Progenitor cell of endocrine pancreas (in vitro differentiated cells): ENCODE measurements around the gene FANCB. TPM values are rescaled to one million over a fixed set of nuclear protein-coding genes. Genes with fewer than 3 reads are reported as not detected.

Source experiments
- DNase-seq: peaks from one replicate; pipeline ENCODE4 v3.0.0; 2021; ENCODE audit warnings: low spot score; ENCODE audit not compliant: unreplicated experiment
- H3K27ac Mint-ChIP-seq: 2 replicates; pipeline ENCODE4 v1.8.0; 2021; ENCODE audit warnings: mild to moderate bottlenecking, moderate library complexity, mixed read lengths
- H3K27me3 Mint-ChIP-seq: 2 replicates; pipeline ENCODE4 v1.8.0; 2021; ENCODE audit warnings: mixed read lengths
- H3K36me3 Mint-ChIP-seq: 2 replicates; pipeline ENCODE4 v1.8.0; 2022; ENCODE audit warnings: mixed read lengths; ENCODE audit not compliant: insufficient read depth
- H3K4me1 Mint-ChIP-seq: 2 replicates; pipeline ENCODE4 v1.8.0; 2021; ENCODE audit warnings: low read depth, mixed read lengths
- H3K4me3 Mint-ChIP-seq: 2 replicates; pipeline ENCODE4 v1.8.0; 2021; ENCODE audit warnings: low read depth, mild to moderate bottlenecking, moderate library complexity, mixed read lengths
- H3K9me3 Mint-ChIP-seq: 2 replicates; pipeline ENCODE4 v1.8.0; 2021; ENCODE audit warnings: low read depth, mixed read lengths
- total RNA-seq: library from RNA; stranded (reverse); gene quantifications from 2 replicates; pipeline ENCODE4 v1.2.1, GENCODE V29; 2021
- TF ChIP-seq, protein P1 (sequence below): fragments of 200-600 bp; sonication (generic); IDR thresholded peaks from one replicate; pipeline ENCODE4 v1.5.0; 2021; ENCODE audit warnings: antibody characterized with exemption, mild to moderate bottlenecking; ENCODE audit not compliant: unreplicated experiment

The FANCB gene
- total RNA-seq, 1 donor from 2014 or later: 8.0 TPM

DNA sequence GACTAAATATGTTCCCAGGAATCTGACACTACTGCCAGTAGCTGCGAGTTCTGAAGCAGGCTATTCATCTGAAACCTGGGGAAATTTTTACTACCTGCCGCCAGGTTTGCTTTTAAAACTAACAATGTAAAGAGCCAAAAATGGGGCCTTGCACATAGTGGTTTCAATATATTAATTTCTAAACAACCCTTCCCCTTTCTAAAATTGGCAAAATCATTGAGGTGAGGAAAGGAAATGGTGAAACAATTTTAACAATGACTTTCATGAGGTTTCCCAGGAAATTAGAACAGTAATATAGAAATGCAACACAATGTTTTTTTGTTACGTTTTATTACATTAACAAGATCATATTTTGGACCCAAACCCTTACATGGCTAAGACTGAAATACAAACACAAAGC is 21.3 kb downstream of the FANCB start:
- no peak overlapping the region for H3K27ac Mint-ChIP-seq
- TF ChIP-seq, protein P1, sequence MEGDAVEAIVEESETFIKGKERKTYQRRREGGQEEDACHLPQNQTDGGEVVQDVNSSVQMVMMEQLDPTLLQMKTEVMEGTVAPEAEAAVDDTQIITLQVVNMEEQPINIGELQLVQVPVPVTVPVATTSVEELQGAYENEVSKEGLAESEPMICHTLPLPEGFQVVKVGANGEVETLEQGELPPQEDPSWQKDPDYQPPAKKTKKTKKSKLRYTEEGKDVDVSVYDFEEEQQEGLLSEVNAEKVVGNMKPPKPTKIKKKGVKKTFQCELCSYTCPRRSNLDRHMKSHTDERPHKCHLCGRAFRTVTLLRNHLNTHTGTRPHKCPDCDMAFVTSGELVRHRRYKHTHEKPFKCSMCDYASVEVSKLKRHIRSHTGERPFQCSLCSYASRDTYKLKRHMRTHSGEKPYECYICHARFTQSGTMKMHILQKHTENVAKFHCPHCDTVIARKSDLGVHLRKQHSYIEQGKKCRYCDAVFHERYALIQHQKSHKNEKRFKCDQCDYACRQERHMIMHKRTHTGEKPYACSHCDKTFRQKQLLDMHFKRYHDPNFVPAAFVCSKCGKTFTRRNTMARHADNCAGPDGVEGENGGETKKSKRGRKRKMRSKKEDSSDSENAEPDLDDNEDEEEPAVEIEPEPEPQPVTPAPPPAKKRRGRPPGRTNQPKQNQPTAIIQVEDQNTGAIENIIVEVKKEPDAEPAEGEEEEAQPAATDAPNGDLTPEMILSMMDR: no peak

DNA sequence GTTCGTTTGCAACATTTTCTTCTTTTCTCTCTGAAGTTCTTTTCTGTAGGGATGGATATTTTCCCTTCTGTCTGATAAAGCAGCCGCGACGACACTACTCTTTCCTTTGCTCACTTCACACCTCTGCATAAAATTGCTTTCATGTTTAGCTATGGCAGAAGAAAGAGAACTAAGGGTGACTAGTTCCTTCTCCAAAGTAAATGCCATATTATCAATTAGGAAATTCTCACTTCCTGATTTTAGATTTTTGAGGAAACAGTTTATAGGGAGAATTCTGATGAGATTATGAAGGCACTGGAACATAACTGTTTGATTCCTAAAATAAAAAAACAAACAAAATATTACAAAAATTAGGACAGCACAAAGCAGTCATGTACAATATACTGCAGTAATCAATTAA is 29.2 kb downstream of the FANCB start:
- H3K27me3 Mint-ChIP-seq: no peaks in the 10 kb centered on the region
- H3K4me1 Mint-ChIP-seq: no peaks in the 10 kb centered on the region
- DNase-seq: no peak
- peaks cover 6% of the 10 kb centered on the region for H3K9me3 Mint-ChIP-seq
- H3K4me3 Mint-ChIP-seq: no peak overlapping the region
- no peak overlapping the region for H3K27ac Mint-ChIP-seq
- TF ChIP-seq, protein P1: no peak
- no peaks in the 10 kb centered on the region for H3K36me3 Mint-ChIP-seq

More for the DNA sequence above, 21.3 kb downstream of the FANCB start:
- DNase-seq: no peak
- peaks cover 2% of the 10 kb centered on the region for H3K36me3 Mint-ChIP-seq
- no peak overlapping the region for H3K4me3 Mint-ChIP-seq
- H3K27me3 Mint-ChIP-seq: no peaks in the 10 kb centered on the region
- H3K9me3 Mint-ChIP-seq: peaks cover 14% of the 10 kb centered on the region
- H3K4me1 Mint-ChIP-seq: no peaks in the 10 kb centered on the region

- DNase-seq: no peak
- peaks cover 2% of the 10 kb centered on the region for H3K36me3 Mint-ChIP-seq
- H3K9me3 Mint-ChIP-seq: peaks cover 22% of the 10 kb centered on the region
- H3K27ac Mint-ChIP-seq: no peak overlapping the region
- H3K4me3 Mint-ChIP-seq: no peak overlapping the region
- H3K27me3 Mint-ChIP-seq: no peaks in the 10 kb centered on the region
- TF ChIP-seq, protein P1: no peak
- no peaks in the 10 kb centered on the region for H3K4me1 Mint-ChIP-seq
Measured at GRCh38 chrX:14837155-14837554, 35.7 kb downstream of the FANCB start.

GRCh38 chrX:14832586-14832985 is 40.3 kb downstream of the FANCB start:
- no peak overlapping the region for H3K27ac Mint-ChIP-seq
- no peaks in the 10 kb centered on the region for H3K27me3 Mint-ChIP-seq

GRCh38 chrX:14832151-14832550 is 40.7 kb downstream of the FANCB start:
- no peak overlapping the region for H3K27ac Mint-ChIP-seq

More at GRCh38 chrX:14832586-14832985, 40.3 kb downstream of the FANCB start:
- H3K4me3 Mint-ChIP-seq: no peak overlapping the region
- no peaks in the 10 kb centered on the region for H3K4me1 Mint-ChIP-seq
- TF ChIP-seq, protein P1: no peak
- DNase-seq: no peak
- H3K9me3 Mint-ChIP-seq: peaks cover 47% of the 10 kb centered on the region
- peaks cover 4% of the 10 kb centered on the region for H3K36me3 Mint-ChIP-seq

More at GRCh38 chrX:14832151-14832550, 40.7 kb downstream of the FANCB start:
- TF ChIP-seq, protein P1: no peak
- no peaks in the 10 kb centered on the region for H3K4me1 Mint-ChIP-seq
- H3K4me3 Mint-ChIP-seq: no peak overlapping the region
- peaks cover 47% of the 10 kb centered on the region for H3K9me3 Mint-ChIP-seq
- DNase-seq: no peak
- peaks cover 4% of the 10 kb centered on the region for H3K36me3 Mint-ChIP-seq
- no peaks in the 10 kb centered on the region for H3K27me3 Mint-ChIP-seq
